ENCODE data around the gene PLEKHM2.
"Not testable (repeated sequence)": the region's sequence is repeated elsewhere in the genome, so short reads cannot be mapped to it uniquely, and the experiment has no call there.

The PLEKHM2 gene, protein sequence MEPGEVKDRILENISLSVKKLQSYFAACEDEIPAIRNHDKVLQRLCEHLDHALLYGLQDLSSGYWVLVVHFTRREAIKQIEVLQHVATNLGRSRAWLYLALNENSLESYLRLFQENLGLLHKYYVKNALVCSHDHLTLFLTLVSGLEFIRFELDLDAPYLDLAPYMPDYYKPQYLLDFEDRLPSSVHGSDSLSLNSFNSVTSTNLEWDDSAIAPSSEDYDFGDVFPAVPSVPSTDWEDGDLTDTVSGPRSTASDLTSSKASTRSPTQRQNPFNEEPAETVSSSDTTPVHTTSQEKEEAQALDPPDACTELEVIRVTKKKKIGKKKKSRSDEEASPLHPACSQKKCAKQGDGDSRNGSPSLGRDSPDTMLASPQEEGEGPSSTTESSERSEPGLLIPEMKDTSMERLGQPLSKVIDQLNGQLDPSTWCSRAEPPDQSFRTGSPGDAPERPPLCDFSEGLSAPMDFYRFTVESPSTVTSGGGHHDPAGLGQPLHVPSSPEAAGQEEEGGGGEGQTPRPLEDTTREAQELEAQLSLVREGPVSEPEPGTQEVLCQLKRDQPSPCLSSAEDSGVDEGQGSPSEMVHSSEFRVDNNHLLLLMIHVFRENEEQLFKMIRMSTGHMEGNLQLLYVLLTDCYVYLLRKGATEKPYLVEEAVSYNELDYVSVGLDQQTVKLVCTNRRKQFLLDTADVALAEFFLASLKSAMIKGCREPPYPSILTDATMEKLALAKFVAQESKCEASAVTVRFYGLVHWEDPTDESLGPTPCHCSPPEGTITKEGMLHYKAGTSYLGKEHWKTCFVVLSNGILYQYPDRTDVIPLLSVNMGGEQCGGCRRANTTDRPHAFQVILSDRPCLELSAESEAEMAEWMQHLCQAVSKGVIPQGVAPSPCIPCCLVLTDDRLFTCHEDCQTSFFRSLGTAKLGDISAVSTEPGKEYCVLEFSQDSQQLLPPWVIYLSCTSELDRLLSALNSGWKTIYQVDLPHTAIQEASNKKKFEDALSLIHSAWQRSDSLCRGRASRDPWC

DNA sequence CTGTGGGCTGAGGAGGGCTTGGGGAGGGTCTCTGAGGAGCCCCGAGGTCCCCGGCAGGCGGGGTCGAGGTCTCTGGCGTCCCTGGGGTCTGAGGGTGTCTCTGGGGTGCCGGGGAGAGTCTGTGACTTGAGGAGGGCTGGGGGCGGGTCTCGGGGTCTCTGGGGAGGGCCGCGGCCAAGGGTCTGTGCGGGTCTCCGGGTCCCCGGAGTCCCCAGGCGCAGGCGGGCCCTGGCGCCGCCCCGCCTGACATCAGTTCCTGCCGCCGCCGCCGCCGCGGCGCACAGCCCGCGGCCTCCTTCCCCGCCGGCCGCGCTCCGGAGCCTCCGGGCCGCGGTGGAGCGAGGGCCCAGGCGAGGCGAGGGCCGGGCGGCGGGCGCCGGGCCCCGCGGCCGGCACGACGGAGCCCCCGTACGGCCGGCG, at the start of gene PLEKHM2:
PLEKHM2 (plus strand) TSS at position 279 of the 420 bp plus-strand sequence. CDS start 239 bp downstream, outside the sequence.
- DNase-seq, result no peak

DNA sequence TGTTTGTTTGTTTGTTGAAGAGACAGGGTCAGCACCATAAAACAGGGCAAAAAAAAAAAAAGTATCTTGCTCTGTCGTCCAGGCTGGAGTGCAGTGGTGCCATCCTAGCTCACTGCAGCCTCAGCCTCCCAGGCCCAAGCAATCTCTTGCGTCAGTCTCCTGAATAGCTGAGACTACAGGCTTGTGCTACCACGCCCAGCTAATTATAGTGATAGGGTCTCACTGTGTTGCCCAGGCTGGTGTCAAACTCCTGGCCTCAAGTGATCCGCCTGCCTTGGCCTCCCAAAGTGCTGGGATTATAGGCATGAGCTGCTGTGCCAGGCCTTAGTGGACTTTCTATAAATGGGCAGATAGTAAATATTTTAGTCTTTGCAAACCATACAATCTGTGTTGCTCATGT, 47.7 kb upstream of the PLEKHM2 start:
- DNase-seq, result no peak

DNA sequence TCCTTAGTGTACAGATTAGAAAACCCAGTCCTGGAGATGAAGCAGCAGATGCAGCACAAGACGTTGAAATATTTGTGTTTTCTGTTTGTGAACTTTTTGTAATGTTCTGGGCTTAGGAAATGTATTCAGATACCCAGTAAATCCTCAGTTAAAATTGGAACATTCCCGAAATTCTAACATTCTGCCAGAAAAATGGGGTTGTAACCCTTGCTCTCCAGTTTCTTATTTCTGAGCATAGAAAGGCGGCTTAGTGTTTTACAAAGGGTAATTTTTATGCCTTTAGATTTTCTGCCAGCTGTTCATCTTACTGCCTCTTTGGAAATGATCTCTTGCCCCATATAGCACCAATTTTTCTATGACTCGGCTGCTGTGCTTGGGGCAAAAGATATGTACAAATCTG, 46.3 kb upstream of the PLEKHM2 start:
- DNase-seq, result no peak

DNA sequence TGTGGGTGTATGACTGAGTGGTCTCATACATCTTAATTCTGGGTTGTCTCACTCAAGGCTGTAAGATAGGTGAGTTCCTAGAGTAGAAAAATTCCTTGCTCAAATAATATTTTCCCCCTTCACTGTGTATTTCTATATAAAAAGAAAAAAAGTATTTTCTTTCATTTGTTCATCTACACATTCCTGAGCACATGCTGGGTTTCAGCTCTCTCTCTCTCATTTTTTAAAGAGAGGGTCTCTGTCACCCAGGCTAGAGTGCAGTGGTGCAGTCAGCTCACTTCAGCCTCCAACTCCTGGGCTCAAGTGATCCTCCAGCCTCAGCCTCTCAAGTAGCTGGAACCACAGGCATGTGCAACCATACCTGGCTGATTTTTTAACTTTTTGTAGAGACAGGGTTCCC, 44.9 kb upstream of the PLEKHM2 start:
- no peak for DNase-seq

DNA sequence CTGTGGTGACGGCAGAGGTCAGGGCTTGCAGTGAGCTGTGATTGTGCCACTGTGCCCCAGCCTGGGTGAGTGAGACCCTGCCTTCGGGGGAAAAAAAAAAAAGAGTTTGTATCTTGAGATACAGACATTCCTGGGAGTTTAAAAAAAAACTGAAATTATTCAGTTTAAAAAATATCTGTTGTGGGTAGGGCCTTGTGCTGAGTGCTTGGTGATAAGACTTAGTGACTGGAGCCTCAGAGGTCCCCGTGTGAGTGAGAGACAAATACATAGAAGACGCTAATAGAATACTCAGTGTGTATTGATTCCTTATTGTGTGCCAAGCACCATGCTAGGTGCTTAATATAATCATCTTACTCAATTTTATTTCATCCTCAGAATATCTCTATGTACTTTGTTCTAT, 44.2 kb upstream of the PLEKHM2 start:
- DNase-seq, result no peak

DNA sequence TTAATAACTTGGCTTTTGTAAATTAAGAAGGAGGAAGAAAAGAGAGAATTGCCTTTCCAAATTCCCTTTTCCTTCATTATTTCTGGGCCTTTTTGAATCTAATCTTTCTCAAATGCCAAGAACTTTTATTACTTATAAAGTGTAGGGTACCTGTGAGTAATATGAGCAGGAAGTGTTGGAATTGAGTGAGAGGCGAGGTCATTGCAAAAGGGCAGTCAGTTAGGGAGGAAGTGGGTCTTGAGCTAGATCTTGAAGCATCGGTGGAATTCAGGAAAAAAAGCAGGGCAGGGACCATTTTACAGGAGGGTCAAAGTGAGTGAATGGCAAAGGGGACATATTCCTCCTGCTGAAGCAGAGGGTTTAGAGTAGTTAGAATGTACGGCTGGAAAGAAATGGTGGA, 43.5 kb upstream of the PLEKHM2 start:
- no peak for DNase-seq

DNA sequence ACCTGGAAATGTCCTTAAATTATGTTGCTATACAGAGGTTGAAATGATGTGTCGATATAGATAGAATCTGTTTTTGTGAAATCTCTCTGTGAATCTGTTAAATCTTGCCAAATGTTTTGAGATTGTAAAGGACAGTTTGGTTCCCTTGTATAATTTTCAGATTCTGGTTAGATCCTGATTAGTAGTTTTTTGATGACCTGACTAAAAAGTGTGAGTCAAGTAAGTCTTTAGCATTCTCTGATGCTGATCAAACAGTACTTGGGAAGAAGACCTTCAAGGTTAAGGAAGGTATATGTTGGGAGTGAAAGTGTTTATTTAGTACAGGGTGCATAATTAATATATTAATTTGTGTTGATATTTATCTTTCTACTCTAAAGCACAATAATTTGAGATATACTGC, 34.2 kb upstream of the PLEKHM2 start:
- no peak for DNase-seq

DNA sequence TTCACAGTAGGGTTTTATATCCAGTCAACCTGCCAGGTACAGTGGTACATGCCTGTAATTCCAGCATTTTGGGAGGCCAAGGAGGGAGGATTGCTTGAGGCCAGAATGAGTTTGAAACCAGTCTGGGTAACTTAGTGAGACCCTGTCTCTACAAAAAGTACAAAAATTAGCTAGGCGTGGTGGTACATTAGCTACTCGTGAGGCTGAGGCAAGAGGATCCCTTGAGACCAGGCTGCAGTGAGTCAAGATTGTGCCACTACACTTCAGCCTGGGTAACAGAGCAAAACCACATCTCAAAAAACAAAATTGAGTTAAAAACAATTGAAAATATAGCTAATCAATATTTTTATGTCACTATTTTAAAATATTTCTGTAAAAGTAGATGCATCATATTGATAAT, 33.7 kb upstream of the PLEKHM2 start:
- no peak for DNase-seq

DNA sequence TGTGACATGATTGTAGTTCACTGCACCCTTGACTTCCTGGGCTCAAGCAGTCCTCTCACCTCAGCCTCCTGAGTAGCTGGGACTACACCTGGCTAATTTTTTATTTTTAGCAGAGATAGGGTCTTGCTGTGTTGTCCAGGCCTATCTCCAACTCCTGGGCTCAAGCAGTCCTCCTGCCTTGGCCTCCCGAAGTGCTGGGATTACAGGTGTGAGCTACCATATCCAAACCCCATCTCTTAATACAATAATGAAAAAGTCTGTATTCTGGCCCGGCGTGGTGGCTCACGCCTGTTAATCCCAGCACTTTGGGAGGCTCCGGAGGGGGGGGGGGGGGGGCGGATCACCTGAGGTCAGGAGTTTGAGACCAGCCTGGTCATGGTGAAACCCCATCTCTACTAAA, 32.0 kb upstream of the PLEKHM2 start:
- not testable (repeated sequence) for DNase-seq

DNA sequence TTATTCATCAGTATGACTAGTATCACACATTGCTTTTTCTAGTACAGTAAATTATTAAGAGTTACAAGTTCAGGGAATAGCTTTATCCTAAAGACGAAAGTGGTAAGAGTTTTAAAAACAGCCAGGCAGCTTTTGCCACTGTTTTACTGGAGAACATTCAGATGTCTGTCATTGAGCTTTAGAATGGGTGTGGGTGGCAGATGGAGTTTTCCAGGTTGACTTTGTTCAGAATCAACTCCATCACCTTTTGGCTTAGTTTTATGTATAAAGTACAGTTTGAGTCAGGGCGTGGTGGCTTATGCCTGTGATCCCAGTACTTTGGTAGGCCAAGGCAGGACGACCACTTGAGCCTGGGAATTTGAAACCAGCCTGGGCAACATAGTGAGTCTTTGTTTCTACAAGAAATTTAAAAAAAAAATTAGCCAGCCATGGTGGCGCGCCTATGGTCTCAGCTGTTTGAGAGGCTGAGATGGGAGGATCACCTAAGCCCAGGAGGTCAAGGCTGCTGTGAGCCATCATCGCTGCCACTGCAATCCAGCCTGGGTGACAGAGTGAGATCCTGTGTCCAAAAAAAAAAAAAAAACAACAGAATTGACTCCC, 29.9 kb upstream of the PLEKHM2 start:
- DNase-seq, result no peak

DNA sequence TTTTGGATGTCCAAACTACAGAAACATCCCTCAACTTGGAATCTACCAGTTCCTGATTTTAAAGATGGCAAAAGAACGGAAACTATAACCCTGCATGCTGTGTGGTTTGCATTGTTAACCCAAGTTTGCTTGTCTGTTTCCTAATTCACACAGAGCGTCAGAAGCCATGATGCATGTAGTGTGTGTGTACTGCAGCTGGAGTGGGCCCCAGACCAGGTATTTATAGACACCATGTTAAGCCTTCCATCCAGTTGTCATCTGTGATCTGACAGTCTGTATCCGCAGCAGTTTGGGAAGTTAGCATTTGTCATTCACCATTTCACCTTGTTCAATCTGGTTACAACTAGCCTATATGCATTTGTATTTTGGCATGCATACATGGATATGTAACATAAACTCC, 27.7 kb upstream of the PLEKHM2 start:
- DNase-seq, result no peak

DNA sequence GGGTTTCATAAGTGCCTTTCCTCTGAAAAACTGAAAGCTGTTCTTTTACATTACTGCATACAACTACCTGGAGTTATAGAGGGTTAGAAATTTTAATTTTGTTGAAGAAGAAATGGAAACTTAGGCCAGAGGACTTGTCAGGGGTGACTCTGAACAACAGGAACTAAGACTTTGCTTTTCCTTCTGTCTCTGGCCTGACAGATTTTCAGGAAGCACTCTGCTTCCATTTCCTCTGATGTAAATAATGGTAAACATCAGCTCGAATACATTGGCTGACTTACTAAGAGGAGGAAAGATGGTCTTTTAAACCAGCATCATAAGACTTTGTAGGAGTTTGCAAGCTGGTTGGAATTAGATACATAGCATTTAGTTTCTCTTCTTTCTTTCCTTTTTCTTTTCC, 27.1 kb upstream of the PLEKHM2 start:
- DNase-seq, result no peak

DNA sequence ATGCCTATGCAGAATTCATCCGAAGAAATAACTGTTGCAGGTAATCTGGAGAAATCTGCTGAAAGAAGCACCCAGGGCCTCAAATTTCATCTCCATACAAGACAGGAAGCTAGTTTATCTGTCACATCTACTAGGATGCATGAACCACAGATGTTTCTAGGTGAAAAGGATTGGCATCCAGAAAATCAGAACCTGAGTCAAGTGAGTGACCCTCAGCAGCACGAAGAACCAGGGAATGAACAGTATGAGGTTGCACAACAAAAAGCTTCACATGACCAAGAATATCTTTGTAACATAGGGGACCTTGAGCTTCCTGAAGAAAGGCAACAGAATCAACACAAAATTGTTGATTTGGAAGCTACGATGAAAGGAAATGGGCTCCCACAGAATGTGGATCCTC, 24.0 kb upstream of the PLEKHM2 start:
- DNase-seq, result no peak

DNA sequence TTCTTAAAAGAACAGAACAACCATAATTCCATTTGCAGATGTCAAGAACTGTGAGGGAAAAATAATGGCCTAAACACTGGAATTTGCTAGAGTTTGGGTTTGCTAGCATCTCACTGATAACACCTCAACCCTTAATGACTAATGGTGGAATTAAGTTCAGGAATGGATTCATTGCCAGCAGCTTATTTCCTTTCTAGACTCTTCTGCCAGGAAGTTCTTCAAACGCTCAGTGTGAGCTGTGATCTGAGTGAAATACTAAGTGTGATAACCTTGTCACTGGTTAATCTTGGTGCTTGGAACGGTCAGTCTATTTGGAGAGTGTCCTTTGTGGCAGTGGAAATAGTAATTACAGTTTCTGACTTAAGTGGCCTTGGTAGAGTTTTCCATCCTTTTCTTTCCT, 21.6 kb upstream of the PLEKHM2 start:
- no peak for DNase-seq

DNA sequence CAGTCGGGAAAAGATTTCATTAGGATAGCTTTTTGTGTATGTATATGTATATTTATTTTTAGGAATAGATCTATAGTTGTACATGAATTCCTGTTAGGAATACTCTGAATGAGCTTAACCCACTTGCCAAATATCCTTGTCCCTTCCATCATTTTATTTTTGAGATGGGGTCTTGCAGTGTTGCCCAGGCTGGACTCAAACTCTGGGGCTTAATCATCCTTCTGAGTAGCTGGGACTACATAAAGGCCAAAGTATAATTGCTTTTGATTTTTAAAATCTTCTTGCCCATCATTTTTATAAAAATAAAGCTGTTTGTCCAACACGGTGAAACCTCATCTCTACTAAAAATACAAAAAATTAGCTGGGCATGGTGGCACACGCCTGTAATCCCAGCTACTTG, 20.2 kb upstream of the PLEKHM2 start:
- no peak for DNase-seq

DNA sequence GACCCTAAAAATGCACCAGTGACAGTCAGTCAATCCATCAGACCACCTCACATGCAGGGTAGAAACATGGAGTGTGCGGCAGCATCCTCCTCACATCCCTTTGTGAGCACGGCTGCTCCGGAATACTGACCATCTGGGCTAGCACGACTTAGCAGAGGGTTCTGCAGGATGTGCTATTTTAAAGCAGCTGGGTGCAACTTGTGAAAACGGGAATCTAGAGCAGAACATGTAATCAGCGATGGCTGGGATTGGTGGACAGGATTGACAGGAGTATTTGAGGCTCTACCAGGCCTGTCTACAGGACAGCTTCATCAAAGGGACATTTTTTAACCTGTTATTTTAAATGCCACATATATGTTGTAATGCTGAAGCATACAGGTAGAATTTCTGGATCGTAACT, 16.8 kb upstream of the PLEKHM2 start:
- DNase-seq, result no peak

DNA sequence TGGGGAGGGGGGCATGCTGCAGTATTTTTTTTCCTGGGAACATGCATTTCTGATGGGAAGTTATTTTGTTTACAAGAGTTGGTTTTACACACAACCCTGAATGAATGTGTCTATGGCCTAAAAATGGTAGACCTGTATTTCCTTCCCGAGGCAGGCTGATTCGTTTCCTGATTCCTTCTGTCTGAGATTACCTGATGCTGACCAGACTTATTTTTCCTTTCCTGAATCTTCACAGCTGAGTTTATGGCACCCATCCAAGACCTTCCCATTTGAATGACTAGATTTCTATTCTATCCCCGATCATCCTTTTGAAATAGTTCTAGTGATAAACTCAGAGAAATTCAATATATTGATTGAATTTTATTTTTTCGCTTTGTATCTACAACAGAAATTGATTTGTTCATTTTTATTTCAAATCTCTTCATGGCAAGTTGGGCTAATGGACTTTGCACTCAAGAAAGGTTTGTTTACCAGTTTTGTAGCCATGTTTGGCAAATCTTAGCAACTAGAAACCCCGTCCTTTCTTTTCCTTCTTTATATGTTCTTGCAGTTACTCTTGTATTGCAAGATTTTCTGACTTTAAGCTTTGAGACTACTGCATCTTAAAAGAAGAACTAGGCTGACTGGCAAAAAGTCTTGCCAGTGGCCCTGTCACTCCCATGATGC, 15.9 kb upstream of the PLEKHM2 start:
- no peak for DNase-seq

DNA sequence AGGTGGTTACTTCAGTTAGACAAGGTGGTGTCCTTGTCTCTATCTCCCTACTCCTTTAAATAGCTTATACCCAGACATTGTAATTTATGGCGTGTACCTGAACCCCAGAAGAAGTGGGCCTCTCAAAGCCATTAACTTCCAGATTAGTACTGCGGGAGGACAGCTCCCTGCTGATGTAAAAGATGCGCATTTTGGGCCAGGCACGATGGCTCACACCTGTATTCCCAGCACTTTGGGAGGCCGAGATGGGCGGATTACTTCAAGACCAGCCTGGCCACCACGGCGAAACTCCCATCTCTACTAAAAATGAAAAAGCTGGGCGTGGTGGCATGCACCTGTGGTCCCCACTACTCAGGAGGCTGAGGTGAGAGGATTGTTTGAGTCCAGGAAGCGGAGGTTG, 15.0 kb upstream of the PLEKHM2 start:
- DNase-seq, result no peak

DNA sequence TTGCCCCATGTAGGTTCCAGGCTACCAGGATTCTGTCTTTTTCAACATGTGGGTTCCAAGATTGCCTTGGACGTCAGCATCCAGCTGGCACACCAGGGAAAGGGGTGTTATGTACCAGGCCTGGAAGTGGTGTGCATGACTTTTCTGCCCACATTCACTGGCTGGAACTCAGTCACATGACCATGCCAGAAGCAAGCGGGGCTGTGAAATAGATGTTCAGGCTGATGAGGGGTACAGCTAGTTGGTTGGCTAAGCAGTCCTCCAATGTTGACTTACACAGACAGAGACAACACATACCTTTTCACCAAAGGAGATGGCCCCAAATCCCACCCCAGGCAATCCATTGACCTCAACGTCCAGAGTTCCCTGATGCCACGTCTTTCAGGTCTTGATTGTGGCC, 14.3 kb upstream of the PLEKHM2 start:
- DNase-seq, result no peak

DNA sequence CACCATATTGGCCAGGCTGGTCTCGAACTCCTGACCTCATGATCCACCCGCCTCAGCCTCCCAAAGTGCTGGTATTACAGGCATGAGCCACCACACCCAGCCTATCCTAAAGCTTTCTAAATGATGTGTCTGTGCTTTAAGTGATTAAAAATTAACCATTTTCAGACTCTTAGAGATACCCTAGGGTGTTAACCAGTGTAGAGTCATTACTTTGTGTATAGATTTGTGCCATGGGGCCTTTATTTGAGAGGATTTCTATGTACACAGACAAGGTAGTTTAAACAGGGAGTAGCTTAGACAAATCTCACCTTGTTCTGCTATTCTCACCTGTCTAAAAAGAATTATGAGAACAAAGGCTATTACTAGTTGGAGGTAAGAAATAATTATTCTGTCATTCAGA, 12.7 kb upstream of the PLEKHM2 start:
- DNase-seq, result no peak

DNA sequence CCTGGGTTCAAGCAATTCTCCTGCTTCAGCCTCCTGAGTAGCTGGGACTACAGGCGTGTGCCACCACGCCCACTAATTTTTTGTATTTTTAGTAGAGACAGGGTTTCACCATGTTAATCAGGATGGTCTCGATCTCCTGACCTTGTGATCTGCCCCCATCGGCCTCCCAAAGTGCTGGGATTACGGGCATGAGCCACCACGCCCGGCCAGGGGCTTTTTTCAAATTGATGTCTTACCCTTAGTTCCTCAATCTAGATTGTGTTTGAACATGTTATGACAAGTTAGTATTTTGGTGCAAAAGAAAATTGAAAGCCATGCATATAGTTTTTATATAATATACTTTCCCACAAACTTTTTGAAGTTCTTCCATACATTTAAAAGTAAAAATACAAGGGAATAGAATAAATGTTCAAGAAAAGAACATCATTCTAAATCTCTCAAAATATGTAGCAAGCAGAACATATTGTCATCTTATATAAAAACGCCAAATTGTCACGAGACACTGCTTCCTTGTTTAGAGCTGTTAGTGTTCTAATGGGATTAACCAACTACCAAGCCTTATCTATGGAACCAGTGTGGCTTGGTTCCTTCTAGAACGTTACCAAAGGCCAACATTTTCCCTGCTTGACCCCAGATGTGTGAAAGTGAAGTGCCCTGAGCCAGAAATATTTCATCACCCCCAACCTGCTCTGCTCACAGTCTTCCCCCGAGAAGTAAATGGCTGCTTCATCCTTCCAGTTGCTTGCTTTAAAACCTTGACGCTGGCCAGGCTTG, 9.5 kb upstream of the PLEKHM2 start:
- no peak for DNase-seq

DNA sequence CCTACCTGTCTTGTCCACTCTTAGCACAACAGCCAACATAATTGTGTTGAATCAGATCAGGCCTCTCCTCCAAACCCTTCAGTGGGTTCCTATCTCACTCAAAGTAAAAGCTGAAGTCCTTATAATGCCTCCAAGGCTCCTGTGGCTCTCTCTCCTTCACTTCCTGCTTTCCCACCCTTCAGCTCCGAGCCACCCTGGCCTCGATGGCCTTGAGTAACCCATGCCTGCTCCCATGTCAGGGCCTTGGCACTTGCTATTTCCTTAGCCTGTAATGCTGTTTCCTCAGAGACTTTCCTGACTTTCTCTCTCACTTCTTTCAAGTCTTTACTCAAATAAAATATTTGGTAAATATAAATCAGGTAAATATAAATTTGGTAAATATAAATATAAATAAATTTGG, 8.1 kb upstream of the PLEKHM2 start:
- DNase-seq, result no peak
